HCT116 (cell line): ENCODE data around the gene DYNC1LI1. TPM values are rescaled to one million over a fixed set of nuclear protein-coding genes. Genes with fewer than 3 reads are reported as not detected.

ENCODE experiments used
- ATAC-seq: fragments of 200-7000 bp; cut with Tn5 transposase; 2 replicates; pipeline ENCODE4 v1.9.1; 2020; ENCODE audit warnings: mild to moderate bottlenecking, moderate library complexity
- BruUV-seq: library from RNA; stranded (reverse); fragments of 400-500 nt; replicated peaks from 2 replicates; lab custom pipeline; 2021; lab: Mats Ljungman, UMichigan
- CTCF ChIA-PET: fragments of 300-600 bp; sonication (Branson Sonifier 250); formaldehyde crosslinking; loops from one replicate; lab custom pipeline; 2021; ENCODE audit warnings: antibody characterized with exemption; lab: Charles Lee
- POLR2A ChIA-PET: fragments of 300-600, 350-600 bp; sonication (Branson Sonifier 250); formaldehyde crosslinking; loops from one replicate; lab custom pipeline; 2021; ENCODE audit warnings: antibody characterized with exemption; lab: Charles Lee
- RAD21 ChIA-PET, 2 experiments: fragments of 300-600 bp; sonication (Branson Sonifier 250); formaldehyde crosslinking; loops; one replicate each; lab custom pipeline; 2023; ENCODE audit warnings: low total read pairs in 2 of 2; ENCODE audit not compliant: uncharacterized antibody in 2 of 2, unreplicated experiment in 2 of 2, low non-redundant PET in 1 of 2; lab: Charles Lee
- DNase-seq: peaks from one replicate; pipeline ENCODE4 v3.0.0-alpha.2; 2010; ENCODE audit warnings: low read depth, low spot score
- H2AFZ ChIP-seq: fragments of 200-600 bp; shearing (Covaris generic), sonication (generic); 2 replicates; pipeline ENCODE4 v1.6.1; 2017; ENCODE audit warnings: low read depth, mixed run types, mixed read lengths, antibody characterized with exemption, low read length; ENCODE audit not compliant: poor library complexity, severe bottlenecking
- H3K27ac ChIP-seq: 2 replicates; pipeline ENCODE4 v1.5.1; 2012; ENCODE audit warnings: low read depth, low read length
- H3K27me3 ChIP-seq: fragments of 200-600 bp; sonication (generic); 2 replicates; pipeline ENCODE4 v1.6.1; 2016; ENCODE audit warnings: mixed run types, low read length, mixed read lengths; ENCODE audit not compliant: insufficient read depth
- H3K36me3 ChIP-seq, 2 experiments: fragments of 200-500 bp in 1 of 2; fragments of 200-600 bp in 1 of 2; sonication (Bioruptor generic) in 1 of 2; sonication (generic) in 1 of 2; 2 replicates each; pipeline versions ENCODE4 v1.5.1 to v1.6.1; 2014 to 2016; ENCODE audit warnings: low read length in 2 of 2, inconsistent platforms in 1 of 2, mixed read lengths in 1 of 2, mixed run types in 1 of 2; ENCODE audit not compliant: insufficient read depth in 2 of 2, control insufficient read depth in 1 of 2
- H3K4me1 ChIP-seq, 2 experiments: fragments of 200-600 bp in 1 of 2; sonication (generic) in 1 of 2; 2 replicates each; pipeline versions ENCODE4 v1.5.1 to v1.6.1; 2012 to 2017; ENCODE audit warnings: low read length in 2 of 2, inconsistent platforms in 1 of 2, mild to moderate bottlenecking in 1 of 2, mixed read lengths in 1 of 2, mixed run types in 1 of 2, moderate library complexity in 1 of 2; ENCODE audit not compliant: insufficient read depth in 2 of 2, control insufficient read depth in 1 of 2
- H3K4me2 ChIP-seq: fragments of 200-600 bp; sonication (generic); 2 replicates; pipeline ENCODE4 v1.6.1; 2017; ENCODE audit warnings: mixed run types, low read length, mixed read lengths
- H3K4me3 ChIP-seq, 2 experiments: fragments of 200-600 bp in 1 of 2; sonication (generic) in 1 of 2; replicated peaks in 1 of 2; 2 replicates each; pipeline ENCODE4 v1.5.1; 2011 to 2016; ENCODE audit warnings: low read length in 2 of 2, control low read depth in 1 of 2, low read depth in 1 of 2, mild to moderate bottlenecking in 1 of 2, mixed read lengths in 1 of 2, mixed run types in 1 of 2
- H3K79me2 ChIP-seq: fragments of 200-600 bp; sonication (generic); 2 replicates; pipeline ENCODE4 v1.6.1; 2017; ENCODE audit warnings: mild to moderate bottlenecking, mixed run types, low read length, moderate library complexity, mixed read lengths; ENCODE audit not compliant: insufficient read depth
- H3K9ac ChIP-seq: fragments of 200-600 bp; sonication (generic); 2 replicates; pipeline ENCODE4 v1.6.1; 2016; ENCODE audit warnings: low read length, mixed read lengths
- H3K9me2 ChIP-seq: fragments of 200-600 bp; sonication (generic), shearing (Covaris generic); 2 replicates; pipeline ENCODE4 v1.6.1; 2017; ENCODE audit warnings: mixed run types, mild to moderate bottlenecking, moderate library complexity; ENCODE audit not compliant: insufficient read depth
- H3K9me3 ChIP-seq, 2 experiments: fragments of 200-500 bp in 1 of 2; fragments of 200-600 bp in 1 of 2; sonication (Bioruptor generic) in 1 of 2; sonication (generic) in 1 of 2; 2 replicates each; pipeline ENCODE4 v1.6.1; 2014 to 2017; ENCODE audit warnings: low read length in 2 of 2, mixed read lengths in 2 of 2, inconsistent platforms in 1 of 2, low read depth in 1 of 2, mild to moderate bottlenecking in 1 of 2, mixed run types in 1 of 2, moderate library complexity in 1 of 2; ENCODE audit not compliant: control insufficient read depth in 1 of 2, insufficient read depth in 1 of 2
- H4K20me1 ChIP-seq: fragments of 200-600 bp; sonication (generic), shearing (Covaris generic); 2 replicates; pipeline ENCODE4 v1.6.1; 2017; ENCODE audit warnings: mixed run types, mild to moderate bottlenecking, moderate library complexity; ENCODE audit not compliant: insufficient read depth
- CBX3 ChIP-seq: IDR thresholded peaks from 2 replicates; pipeline ENCODE4 v1.6.1; 2012; ENCODE audit warnings: low read depth
- CEBPB ChIP-seq: IDR thresholded peaks from 2 replicates; pipeline ENCODE4 v1.6.1; 2012; ENCODE audit warnings: low read depth
- EZH2 ChIP-seq: fragments of 200-600 bp; sonication (generic); IDR thresholded peaks from 2 replicates; pipeline ENCODE4 v1.6.1; 2017; ENCODE audit warnings: antibody characterized with exemption, mixed run types
- EZH2phosphoT487 ChIP-seq: fragments of 200-600 bp; IDR thresholded peaks from 2 replicates; pipeline ENCODE4 v1.6.1; 2018; ENCODE audit warnings: antibody characterized with exemption, borderline replicate concordance
- FOSL1 ChIP-seq: IDR thresholded peaks from 2 replicates; pipeline ENCODE4 v1.6.1; 2012; ENCODE audit warnings: low read depth
- JUND ChIP-seq: IDR thresholded peaks from 2 replicates; pipeline ENCODE4 v1.6.1; 2012
- POLR2A ChIP-seq: IDR thresholded peaks from 2 replicates; pipeline ENCODE4 v1.7.0; 2011; ENCODE audit warnings: borderline replicate concordance; ENCODE audit not compliant: insufficient read depth, insufficient read length; ENCODE audit errors: extremely low read depth
- POLR2AphosphoS5 ChIP-seq: IDR thresholded peaks from 2 replicates; pipeline ENCODE4 v1.6.1; 2011; ENCODE audit warnings: mild to moderate bottlenecking, low read depth, low read length, moderate library complexity
- RAD21 ChIP-seq: IDR thresholded peaks from 2 replicates; pipeline ENCODE4 v1.6.1; 2012; ENCODE audit warnings: low read depth, mild to moderate bottlenecking
- SIN3A ChIP-seq: IDR thresholded peaks from 2 replicates; pipeline ENCODE4 v1.6.1; 2012; ENCODE audit warnings: low read depth
- SP1 ChIP-seq: IDR thresholded peaks from 2 replicates; pipeline ENCODE4 v1.6.1; 2012; ENCODE audit warnings: low read depth
- SRF ChIP-seq: IDR thresholded peaks from 2 replicates; pipeline ENCODE4 v1.6.1; 2012; ENCODE audit warnings: low read depth
- TCF7L2 ChIP-seq: IDR thresholded peaks from 2 replicates; pipeline ENCODE4 v1.7.0; 2011; ENCODE audit warnings: borderline replicate concordance, inconsistent platforms; ENCODE audit not compliant: insufficient read depth, insufficient read length; ENCODE audit errors: extremely low read depth
- YY1 ChIP-seq: IDR thresholded peaks from 2 replicates; pipeline ENCODE4 v1.6.1; 2011; ENCODE audit warnings: low read length, low read depth, moderate library complexity, mild to moderate bottlenecking; ENCODE audit not compliant: insufficient replicate concordance; ENCODE audit errors: extremely low read depth
- ZFX ChIP-seq: fragments of 450-650 bp; IDR thresholded peaks from 2 replicates; pipeline ENCODE4 v1.6.1; 2017
- ZNF274 ChIP-seq: fragments of 200-500 bp; sonication (Bioruptor generic); IDR thresholded peaks from 2 replicates; pipeline ENCODE4 v1.6.1; 2014; ENCODE audit warnings: mild to moderate bottlenecking, low read depth, low read length, inconsistent platforms
- intact Hi-C: fragments of 100-400 bp; cut with micrococcal nuclease; formaldehyde crosslinking; loops from 2 replicates; pipeline ENCODE4 v1.10.0; 2022
- total RNA-seq: library from RNA; stranded (reverse); gene quantifications from one replicate; pipeline ENCODE4 v1.2.1, GENCODE V29; 2021; ENCODE audit not compliant: unreplicated experiment
- TF ChIP-seq, protein P1 (sequence below), 3 experiments: fragments of 200-600 bp in 1 of 3; sonication (generic) in 1 of 3; IDR thresholded peaks in 2 of 3; conservative IDR thresholded peaks in 1 of 3; 2 replicates each; pipeline ENCODE4 v1.5.1; 2012 to 2017; ENCODE audit warnings: low read depth in 2 of 3, low read length in 2 of 3, antibody characterized with exemption in 1 of 3, borderline replicate concordance in 1 of 3, control low read depth in 1 of 3, mild to moderate bottlenecking in 1 of 3, mixed read lengths in 1 of 3, mixed run types in 1 of 3, moderate library complexity in 1 of 3; ENCODE audit not compliant: insufficient read depth in 1 of 3
- TF ChIP-seq, protein P2 (sequence below): IDR thresholded peaks from 2 replicates; pipeline ENCODE4 v1.6.1; 2012; ENCODE audit warnings: low read depth
- TF ChIP-seq, protein P3 (sequence below): IDR thresholded peaks from 2 replicates; pipeline ENCODE4 v1.6.1; 2011; ENCODE audit warnings: mild to moderate bottlenecking, low read length, moderate library complexity; ENCODE audit not compliant: insufficient replicate concordance; ENCODE audit errors: extremely low read depth
- TF ChIP-seq, protein P4 (sequence below): IDR thresholded peaks from 2 replicates; pipeline ENCODE4 v1.6.1; 2012

DYNC1LI1 gene
- total RNA-seq, 1 experiment from 2014 or later = 39.4 TPM

DNA sequence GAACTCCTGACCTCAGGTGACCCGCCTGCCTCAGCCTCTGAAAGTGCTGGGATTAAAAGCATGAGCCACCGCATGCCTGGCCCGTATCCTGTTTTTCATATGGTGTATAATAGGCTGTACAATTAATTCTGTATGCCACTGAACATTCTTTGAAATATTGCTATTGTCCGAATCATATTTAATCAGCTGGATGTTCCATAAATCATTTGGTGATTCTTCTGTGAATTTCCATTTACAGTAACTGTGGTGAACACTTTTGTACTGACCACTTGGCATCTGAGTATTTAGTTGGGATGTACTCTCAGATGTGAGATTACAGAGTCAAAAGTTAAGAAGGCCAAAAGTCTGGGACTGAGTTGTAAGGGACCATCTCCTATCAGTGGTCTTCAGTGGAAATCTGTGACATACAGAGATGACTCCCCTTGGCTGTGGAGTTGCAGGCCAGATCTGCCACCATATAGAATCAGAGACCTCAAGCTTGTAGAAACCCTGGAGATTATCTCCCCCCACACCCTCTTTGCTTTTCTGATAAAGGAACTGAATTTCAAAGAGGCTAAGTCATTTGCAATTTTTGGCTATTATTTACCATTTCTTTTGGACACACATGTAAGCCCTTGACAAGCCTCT is 25.7 kb upstream of the DYNC1LI1 start:
- intact Hi-C loops = no loop called here
- ATAC-seq (no peak), DNase-seq (no peak)
- Histone ChIP-seq H4K20me1 (no peaks in the 10 kb centered on the region), H3K27ac (no peak overlapping the region), H3K4me1 (no peaks in the 10 kb centered on the region), H3K79me2 (no peaks in the 10 kb centered on the region), H3K36me3 (no peaks in the 10 kb centered on the region), H3K27me3 (no peaks in the 10 kb centered on the region), H2AFZ (no peak overlapping the region), H3K9me3 (no peaks in the 10 kb centered on the region), H3K4me3 (no peak overlapping the region), H3K4me2 (no peak overlapping the region), H3K9ac (no peak overlapping the region), H3K9me2 (no peaks in the 10 kb centered on the region)
- CTCF ChIA-PET = no interaction called here
- no TSS peak for BruUV-seq
- RAD21 ChIA-PET = no interaction called here
- POLR2A ChIA-PET = interaction anchor here (0.7 kb wide), 1 partner anchor 11 kb away, joined by 4 read pairs; no protein-coding TSS in a partner anchor
- TF ChIP-seq SIN3A (no peak), SRF (no peak), POLR2A (no peak), TCF7L2 (no peak), YY1 (no peak), ZNF274 (no peak), RAD21 (no peak), FOSL1 (no peak), CBX3 (no peak), SP1 (no peak), EZH2phosphoT487 (no peak), CEBPB (no peak), JUND (no peak), ZFX (no peak), EZH2 (no peak), POLR2AphosphoS5 (no peak)
- TF ChIP-seq, protein P1, sequence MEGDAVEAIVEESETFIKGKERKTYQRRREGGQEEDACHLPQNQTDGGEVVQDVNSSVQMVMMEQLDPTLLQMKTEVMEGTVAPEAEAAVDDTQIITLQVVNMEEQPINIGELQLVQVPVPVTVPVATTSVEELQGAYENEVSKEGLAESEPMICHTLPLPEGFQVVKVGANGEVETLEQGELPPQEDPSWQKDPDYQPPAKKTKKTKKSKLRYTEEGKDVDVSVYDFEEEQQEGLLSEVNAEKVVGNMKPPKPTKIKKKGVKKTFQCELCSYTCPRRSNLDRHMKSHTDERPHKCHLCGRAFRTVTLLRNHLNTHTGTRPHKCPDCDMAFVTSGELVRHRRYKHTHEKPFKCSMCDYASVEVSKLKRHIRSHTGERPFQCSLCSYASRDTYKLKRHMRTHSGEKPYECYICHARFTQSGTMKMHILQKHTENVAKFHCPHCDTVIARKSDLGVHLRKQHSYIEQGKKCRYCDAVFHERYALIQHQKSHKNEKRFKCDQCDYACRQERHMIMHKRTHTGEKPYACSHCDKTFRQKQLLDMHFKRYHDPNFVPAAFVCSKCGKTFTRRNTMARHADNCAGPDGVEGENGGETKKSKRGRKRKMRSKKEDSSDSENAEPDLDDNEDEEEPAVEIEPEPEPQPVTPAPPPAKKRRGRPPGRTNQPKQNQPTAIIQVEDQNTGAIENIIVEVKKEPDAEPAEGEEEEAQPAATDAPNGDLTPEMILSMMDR (IDR thresholded peaks at IDR 0.05 in 2 of 3, conservative IDR thresholded peaks at IDR 0.05 in 1 of 3; ENCODE audit: borderline replicate concordance in 1 of 3, insufficient read depth in 1 of 3, low read depth in 2 of 3, low read length in 2 of 3) = no peak
- TF ChIP-seq, protein P2, sequence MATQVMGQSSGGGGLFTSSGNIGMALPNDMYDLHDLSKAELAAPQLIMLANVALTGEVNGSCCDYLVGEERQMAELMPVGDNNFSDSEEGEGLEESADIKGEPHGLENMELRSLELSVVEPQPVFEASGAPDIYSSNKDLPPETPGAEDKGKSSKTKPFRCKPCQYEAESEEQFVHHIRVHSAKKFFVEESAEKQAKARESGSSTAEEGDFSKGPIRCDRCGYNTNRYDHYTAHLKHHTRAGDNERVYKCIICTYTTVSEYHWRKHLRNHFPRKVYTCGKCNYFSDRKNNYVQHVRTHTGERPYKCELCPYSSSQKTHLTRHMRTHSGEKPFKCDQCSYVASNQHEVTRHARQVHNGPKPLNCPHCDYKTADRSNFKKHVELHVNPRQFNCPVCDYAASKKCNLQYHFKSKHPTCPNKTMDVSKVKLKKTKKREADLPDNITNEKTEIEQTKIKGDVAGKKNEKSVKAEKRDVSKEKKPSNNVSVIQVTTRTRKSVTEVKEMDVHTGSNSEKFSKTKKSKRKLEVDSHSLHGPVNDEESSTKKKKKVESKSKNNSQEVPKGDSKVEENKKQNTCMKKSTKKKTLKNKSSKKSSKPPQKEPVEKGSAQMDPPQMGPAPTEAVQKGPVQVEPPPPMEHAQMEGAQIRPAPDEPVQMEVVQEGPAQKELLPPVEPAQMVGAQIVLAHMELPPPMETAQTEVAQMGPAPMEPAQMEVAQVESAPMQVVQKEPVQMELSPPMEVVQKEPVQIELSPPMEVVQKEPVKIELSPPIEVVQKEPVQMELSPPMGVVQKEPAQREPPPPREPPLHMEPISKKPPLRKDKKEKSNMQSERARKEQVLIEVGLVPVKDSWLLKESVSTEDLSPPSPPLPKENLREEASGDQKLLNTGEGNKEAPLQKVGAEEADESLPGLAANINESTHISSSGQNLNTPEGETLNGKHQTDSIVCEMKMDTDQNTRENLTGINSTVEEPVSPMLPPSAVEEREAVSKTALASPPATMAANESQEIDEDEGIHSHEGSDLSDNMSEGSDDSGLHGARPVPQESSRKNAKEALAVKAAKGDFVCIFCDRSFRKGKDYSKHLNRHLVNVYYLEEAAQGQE = no peak
- TF ChIP-seq, protein P3, sequence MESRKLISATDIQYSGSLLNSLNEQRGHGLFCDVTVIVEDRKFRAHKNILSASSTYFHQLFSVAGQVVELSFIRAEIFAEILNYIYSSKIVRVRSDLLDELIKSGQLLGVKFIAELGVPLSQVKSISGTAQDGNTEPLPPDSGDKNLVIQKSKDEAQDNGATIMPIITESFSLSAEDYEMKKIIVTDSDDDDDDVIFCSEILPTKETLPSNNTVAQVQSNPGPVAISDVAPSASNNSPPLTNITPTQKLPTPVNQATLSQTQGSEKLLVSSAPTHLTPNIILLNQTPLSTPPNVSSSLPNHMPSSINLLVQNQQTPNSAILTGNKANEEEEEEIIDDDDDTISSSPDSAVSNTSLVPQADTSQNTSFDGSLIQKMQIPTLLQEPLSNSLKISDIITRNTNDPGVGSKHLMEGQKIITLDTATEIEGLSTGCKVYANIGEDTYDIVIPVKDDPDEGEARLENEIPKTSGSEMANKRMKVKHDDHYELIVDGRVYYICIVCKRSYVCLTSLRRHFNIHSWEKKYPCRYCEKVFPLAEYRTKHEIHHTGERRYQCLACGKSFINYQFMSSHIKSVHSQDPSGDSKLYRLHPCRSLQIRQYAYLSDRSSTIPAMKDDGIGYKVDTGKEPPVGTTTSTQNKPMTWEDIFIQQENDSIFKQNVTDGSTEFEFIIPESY = no peak
- TF ChIP-seq, protein P4, sequence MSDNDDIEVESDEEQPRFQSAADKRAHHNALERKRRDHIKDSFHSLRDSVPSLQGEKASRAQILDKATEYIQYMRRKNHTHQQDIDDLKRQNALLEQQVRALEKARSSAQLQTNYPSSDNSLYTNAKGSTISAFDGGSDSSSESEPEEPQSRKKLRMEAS = no peak
